ENCODE data around the gene KLHDC1. TPM values are rescaled to one million over a fixed set of nuclear protein-coding genes. Genes with fewer than 3 reads are reported as not detected.
"Not testable (repeated sequence)": the region's sequence is repeated elsewhere in the genome, so short reads cannot be mapped to it uniquely, and the experiment has no call there.

KLHDC1 gene
- total RNA-seq, 4 donors from 2014 or later, result 0.97 to 6.5 (median 3.2) TPM

- intact Hi-C loops (cut with DNase I), result no loop called here
- WGBS, 2 donors, result 71 to 74% methylated on average over 4 of the region's 4 CpGs
- Histone ChIP-seq H3K4me3 (no peak overlapping the region), H3K36me3 (peaks cover 0 to 11% (median 0%) of the 10 kb centered on the region in 3 donors), H3K4me1 (no peaks in the 10 kb centered on the region), H3K9me3 (no peaks in the 10 kb centered on the region), H3K27ac (no peak overlapping the region), H3K27me3 (no peaks in the 10 kb centered on the region)
- DNase-seq, result no peak
- TF ChIP-seq POLR2A (IDR thresholded peaks at IDR 0.05) (no peak), CTCF (IDR thresholded peaks at IDR 0.05) (no peak)
Measured at GRCh38 chr14:49702725-49703124, 9.8 kb downstream of the KLHDC1 start.

GRCh38 chr14:49703965-49704364 lies 11.0 kb downstream of the KLHDC1 start:
- DNase-seq, result no peak
- intact Hi-C loops (cut with DNase I), result no loop called here
- WGBS, 2 donors, result 72 to 75% methylated on average over 3 of the region's 3 CpGs
- no peaks in the 10 kb centered on the region for H3K9me3 ChIP-seq
- TF ChIP-seq CTCF (IDR thresholded peaks at IDR 0.05) (no peak), POLR2A (IDR thresholded peaks at IDR 0.05) (no peak)
- H3K4me3 ChIP-seq, result no peak overlapping the region
- H3K4me1 ChIP-seq, result no peaks in the 10 kb centered on the region
- no peaks in the 10 kb centered on the region for H3K27me3 ChIP-seq
- peaks cover 0 to 11% (median 0%) of the 10 kb centered on the region in 3 donors for H3K36me3 ChIP-seq
- no peak overlapping the region for H3K27ac ChIP-seq

- H3K4me3 ChIP-seq; H3K9me3 ChIP-seq; H3K27me3 ChIP-seq; DNase-seq; H3K27ac ChIP-seq; intact Hi-C loops (cut with DNase I); H3K4me1 ChIP-seq: not testable (repeated sequence)
- WGBS, 2 donors, result 80 to 94% methylated on average over 1 to 3 of the region's 4 CpGs
- peaks cover 0 to 11% (median 0%) of the 10 kb centered on the region in 3 donors for H3K36me3 ChIP-seq
Measured at GRCh38 chr14:49704471-49704870, 11.6 kb downstream of the KLHDC1 start.

GRCh38 chr14:49710993-49711392 lies 18.1 kb downstream of the KLHDC1 start:
- DNase-seq; intact Hi-C loops (cut with DNase I); H3K27me3 ChIP-seq; H3K4me1 ChIP-seq; H3K4me3 ChIP-seq; H3K9me3 ChIP-seq; H3K27ac ChIP-seq: not testable (repeated sequence)
- WGBS, 2 donors, result 90 to 96% methylated on average over 11 of the region's 11 CpGs
- peaks cover 0 to 27% (median 0%) of the 10 kb centered on the region in 3 donors for H3K36me3 ChIP-seq

GRCh38 chr14:49720744-49721143 lies 27.8 kb downstream of the KLHDC1 start:
- peaks cover 0 to 32% (median 0%) of the 10 kb centered on the region in 3 donors for H3K36me3 ChIP-seq
- H3K4me3 ChIP-seq, result no peak overlapping the region
- no peaks in the 10 kb centered on the region for H3K4me1 ChIP-seq
- no peaks in the 10 kb centered on the region for H3K9me3 ChIP-seq
- H3K27ac ChIP-seq, result no peak overlapping the region
- TF ChIP-seq CTCF (IDR thresholded peaks at IDR 0.05) (no peak), POLR2A (IDR thresholded peaks at IDR 0.05) (no peak)
- intact Hi-C loops (cut with DNase I), result no loop called here
- H3K27me3 ChIP-seq, result no peaks in the 10 kb centered on the region
- no peak for DNase-seq

- H3K4me1 ChIP-seq; H3K27me3 ChIP-seq; H3K9me3 ChIP-seq; intact Hi-C loops (cut with DNase I); H3K4me3 ChIP-seq; DNase-seq; H3K27ac ChIP-seq: not testable (repeated sequence)
- WGBS, 2 donors, result 87 to 94% methylated on average over 9 of the region's 9 CpGs
- peaks cover 0 to 44% (median 0%) of the 10 kb centered on the region in 3 donors for H3K36me3 ChIP-seq
Measured at GRCh38 chr14:49721733-49722435, 29.0 kb downstream of the KLHDC1 start.

GRCh38 chr14:49727171-49727570 lies 34.3 kb downstream of the KLHDC1 start:
- H3K27ac ChIP-seq, result no peak overlapping the region
- H3K4me1 ChIP-seq, result no peaks in the 10 kb centered on the region
- H3K36me3 ChIP-seq, result peaks cover 0 to 56% (median 0%) of the 10 kb centered on the region in 3 donors
- H3K27me3 ChIP-seq, result no peaks in the 10 kb centered on the region
- H3K9me3 ChIP-seq, result no peaks in the 10 kb centered on the region
- TF ChIP-seq CTCF (IDR thresholded peaks at IDR 0.05) (no peak), POLR2A (IDR thresholded peaks at IDR 0.05) (no peak)
- no peak overlapping the region for H3K4me3 ChIP-seq
- WGBS, 2 donors, result 86 to 92% methylated on average over 5 of the region's 5 CpGs
- DNase-seq, result no peak
- intact Hi-C loops (cut with DNase I), result no loop called here
